GM12873 (cell line): ENCODE data around the gene XPO6.

Experiments
- CTCF ChIP-seq: IDR thresholded peaks from 2 replicates; pipeline ENCODE4 v1.5.1; 2012; ENCODE audit warnings: low read depth, mild to moderate bottlenecking, moderate library complexity, low read length, control low read depth; ENCODE audit not compliant: insufficient read depth; ENCODE audit errors: missing control alignments

The XPO6 gene

GRCh38 chr16:28101533-28101890 is 110.3 kb downstream of the XPO6 start:
- TF ChIP-seq CTCF = no peak

- TF ChIP-seq CTCF = no peak
These were observed 110.8 kb downstream of the XPO6 start for GRCh38 chr16:28100810-28101532.

GRCh38 chr16:28098959-28099945 is 112.5 kb downstream of the XPO6 start:
- no peak for TF ChIP-seq CTCF

- TF ChIP-seq CTCF = no peak
These were observed 113.4 kb downstream of the XPO6 start for GRCh38 chr16:28098171-28098958.

- TF ChIP-seq CTCF = no peak
These were observed 114.5 kb downstream of the XPO6 start for GRCh38 chr16:28096983-28097899.

GRCh38 chr16:28093385-28093725 is 118.4 kb downstream of the XPO6 start:
- TF ChIP-seq CTCF = no peak
